Testis (tissue), 2 donors: Measurements from ENCODE around the gene GRXCR2.

ENCODE experiments used
- POLR2A ChIP-seq: fragments of 450-650 bp; IDR thresholded peaks from one replicate; pipeline ENCODE4 v1.6.1; 2017; ENCODE audit warnings: antibody characterized with exemption, mild to moderate bottlenecking, moderate library complexity
- TF ChIP-seq, protein P1 (sequence below), 3 experiments: fragments of 450-650 bp in 2 of 3; fragments of 200-600 bp in 1 of 3; sonication (generic) in 1 of 3; IDR thresholded peaks; one replicate each; pipeline ENCODE4 v1.5.1; 2016 to 2019; ENCODE audit warnings: antibody characterized with exemption in 3 of 3, mild to moderate bottlenecking in 2 of 3, moderate library complexity in 1 of 3

DNA sequence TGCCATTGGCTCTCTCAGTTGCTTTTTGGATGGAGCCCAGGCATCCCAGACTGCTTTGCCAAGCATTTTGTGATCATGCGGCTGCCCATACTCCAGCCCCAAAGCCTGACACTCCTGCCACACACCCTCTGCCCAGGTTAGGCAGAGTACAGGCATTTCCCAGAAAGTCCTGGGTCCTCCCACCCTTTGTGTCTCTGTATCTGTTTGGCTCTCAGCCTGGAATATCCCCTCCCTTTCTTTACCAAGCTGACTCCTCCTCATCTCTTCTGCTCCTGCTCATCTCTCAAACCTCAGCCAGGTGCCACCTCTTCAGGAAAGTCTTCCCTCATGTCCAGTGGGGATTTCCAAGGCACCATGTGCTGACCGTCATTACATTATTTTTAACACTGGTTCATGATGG is 49.2 kb upstream of the GRXCR2 start:
- TF ChIP-seq, protein P1, sequence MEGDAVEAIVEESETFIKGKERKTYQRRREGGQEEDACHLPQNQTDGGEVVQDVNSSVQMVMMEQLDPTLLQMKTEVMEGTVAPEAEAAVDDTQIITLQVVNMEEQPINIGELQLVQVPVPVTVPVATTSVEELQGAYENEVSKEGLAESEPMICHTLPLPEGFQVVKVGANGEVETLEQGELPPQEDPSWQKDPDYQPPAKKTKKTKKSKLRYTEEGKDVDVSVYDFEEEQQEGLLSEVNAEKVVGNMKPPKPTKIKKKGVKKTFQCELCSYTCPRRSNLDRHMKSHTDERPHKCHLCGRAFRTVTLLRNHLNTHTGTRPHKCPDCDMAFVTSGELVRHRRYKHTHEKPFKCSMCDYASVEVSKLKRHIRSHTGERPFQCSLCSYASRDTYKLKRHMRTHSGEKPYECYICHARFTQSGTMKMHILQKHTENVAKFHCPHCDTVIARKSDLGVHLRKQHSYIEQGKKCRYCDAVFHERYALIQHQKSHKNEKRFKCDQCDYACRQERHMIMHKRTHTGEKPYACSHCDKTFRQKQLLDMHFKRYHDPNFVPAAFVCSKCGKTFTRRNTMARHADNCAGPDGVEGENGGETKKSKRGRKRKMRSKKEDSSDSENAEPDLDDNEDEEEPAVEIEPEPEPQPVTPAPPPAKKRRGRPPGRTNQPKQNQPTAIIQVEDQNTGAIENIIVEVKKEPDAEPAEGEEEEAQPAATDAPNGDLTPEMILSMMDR (IDR thresholded peaks at IDR 0.05): no peak
- no peak for TF ChIP-seq POLR2A
